ENCODE results near the gene TRA2A. TPM values are rescaled to one million over a fixed set of nuclear protein-coding genes. Genes with fewer than 3 reads are reported as not detected.
"Not testable (repeated sequence)": the region's sequence is repeated elsewhere in the genome, so short reads cannot be mapped to it uniquely, and the experiment has no call there.

Gene TRA2A
- total RNA-seq, 4 donors from 2014 or later: 31.7 to 199 (median 111) TPM

- 92 to 100% methylated on average over 3 to 7 of the region's 7 CpGs for WGBS, 2 donors (ENCODE audit: low coverage in 1 of 2)
- Histone ChIP-seq H3K36me3 (peaks cover 0 to 19% (median 0%) of the 10 kb centered on the region in 4 donors), H3K9me3 (no peaks in the 10 kb centered on the region), H3K27ac (no peak overlapping the region), H3K4me1 (peaks cover 5 to 64% (median 27%) of the 10 kb centered on the region in 4 donors), H3K27me3 (no peaks in the 10 kb centered on the region), H3K4me3 (no peak overlapping the region)
- intact Hi-C loops (cut with DNase I; ENCODE audit: low total_unique reads) (no loop called here), in situ Hi-C loops (cut with MboI; ENCODE audit: low pct_ligation_motif_present in 1 of 4, low pct_unique_long_range_greater_than_20kb in 1 of 4, low sequenced_read_pairs in 3 of 4) (no loop called here)
- TF ChIP-seq POLR2A (IDR thresholded peaks at IDR 0.05) (no peak), EP300 (IDR thresholded peaks at IDR 0.05; ENCODE audit: low read depth) (no peak), POLR2AphosphoS5 (IDR thresholded peaks at IDR 0.05) (no peak), CTCF (IDR thresholded peaks at IDR 0.05) (no peak)
- no peak for DNase-seq
These were observed 7.3 kb downstream of the TRA2A start for GRCh38 chr7:23524473-23524872.

- no peak for DNase-seq
- Histone ChIP-seq H3K36me3 (peaks cover 0 to 28% (median 1%) of the 10 kb centered on the region in 4 donors), H3K4me3 (no peak overlapping the region), H3K4me1 (peaks cover 0 to 55% (median 20%) of the 10 kb centered on the region in 4 donors), H3K9me3 (no peaks in the 10 kb centered on the region), H3K27ac (no peak overlapping the region), H3K27me3 (no peaks in the 10 kb centered on the region)
- intact Hi-C loops (cut with DNase I; ENCODE audit: low total_unique reads): no loop called here
- in situ Hi-C loops (cut with MboI; ENCODE audit: low pct_ligation_motif_present in 1 of 4, low pct_unique_long_range_greater_than_20kb in 1 of 4, low sequenced_read_pairs in 3 of 4): no loop called here
- TF ChIP-seq POLR2A (IDR thresholded peaks at IDR 0.05) (no peak), POLR2AphosphoS5 (IDR thresholded peaks at IDR 0.05) (no peak), CTCF (IDR thresholded peaks at IDR 0.05) (no peak), EP300 (IDR thresholded peaks at IDR 0.05; ENCODE audit: low read depth) (no peak)
- 38 to 48% methylated on average over 2 of the region's 2 CpGs for WGBS, 2 donors (ENCODE audit: low coverage in 1 of 2)
These were observed 8.2 kb downstream of the TRA2A start for GRCh38 chr7:23523486-23524075.

DNA sequence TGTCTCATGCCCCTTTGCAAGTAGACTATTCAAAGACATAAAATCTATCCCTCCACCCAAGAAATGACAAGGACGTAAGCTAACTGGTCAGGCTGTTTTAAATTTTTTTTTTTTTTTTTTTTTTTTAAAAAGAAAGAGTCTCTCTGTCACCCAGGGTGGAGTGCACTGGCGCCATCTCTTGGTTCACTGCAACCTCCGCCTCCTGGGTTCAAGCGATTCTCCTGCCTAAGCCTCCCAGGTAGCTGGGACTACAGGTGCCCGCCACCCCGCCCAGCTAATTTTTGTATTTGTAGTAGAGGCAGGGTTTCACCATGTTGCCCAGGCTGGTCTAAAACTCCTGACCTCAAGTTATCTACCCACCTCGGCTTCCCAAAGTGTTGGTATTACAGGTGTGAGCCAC is 11.2 kb downstream of the TRA2A start:
- in situ Hi-C loops (cut with MboI; ENCODE audit: low pct_ligation_motif_present in 1 of 4, low pct_unique_long_range_greater_than_20kb in 1 of 4, low sequenced_read_pairs in 3 of 4) (no loop called here), intact Hi-C loops (cut with DNase I; ENCODE audit: low total_unique reads) (no loop called here)
- no peak overlapping the region for H3K4me3 ChIP-seq
- H3K27me3 ChIP-seq: no peaks in the 10 kb centered on the region
- no peak for TF ChIP-seq EP300 (IDR thresholded peaks at IDR 0.05; ENCODE audit: low read depth)
- TF ChIP-seq CTCF (IDR thresholded peaks at IDR 0.05): no peak
- no peak for TF ChIP-seq POLR2A (IDR thresholded peaks at IDR 0.05)
- TF ChIP-seq POLR2AphosphoS5 (IDR thresholded peaks at IDR 0.05): no peak
- no peaks in the 10 kb centered on the region for H3K9me3 ChIP-seq
- 88 to 91% methylated on average over 1 to 7 of the region's 7 CpGs for WGBS, 2 donors (ENCODE audit: low coverage in 1 of 2)
- no peak for DNase-seq
- no peak overlapping the region for H3K27ac ChIP-seq
- H3K36me3 ChIP-seq: peaks cover 0 to 53% (median 15%) of the 10 kb centered on the region in 4 donors
- peaks cover 0 to 28% (median 5%) of the 10 kb centered on the region in 4 donors for H3K4me1 ChIP-seq

DNA sequence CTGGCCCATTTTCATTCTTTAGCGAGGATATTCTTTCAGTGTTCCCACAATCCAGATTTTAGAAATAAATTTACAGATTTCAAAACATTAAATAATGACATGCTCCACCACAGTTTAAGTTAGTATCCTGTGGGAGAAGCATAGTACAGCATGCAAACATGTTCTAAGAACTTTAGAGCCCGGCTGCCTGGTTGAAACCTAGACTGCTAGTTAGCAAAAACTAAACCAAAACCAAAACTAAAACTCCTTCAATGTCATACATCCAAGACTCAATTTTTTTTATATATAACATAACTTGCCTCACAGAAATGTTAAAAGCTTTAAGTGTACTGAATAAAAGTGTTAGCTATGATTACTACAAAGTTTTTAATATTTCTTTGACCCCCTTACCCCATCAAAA is 17.0 kb downstream of the TRA2A start:
- Histone ChIP-seq H3K9me3 (no peaks in the 10 kb centered on the region), H3K27me3 (no peaks in the 10 kb centered on the region), H3K27ac (no peak overlapping the region), H3K36me3 (peaks cover 0 to 79% (median 39%) of the 10 kb centered on the region in 4 donors), H3K4me1 (no peaks in the 10 kb centered on the region), H3K4me3 (no peak overlapping the region)
- intact Hi-C loops (cut with DNase I; ENCODE audit: low total_unique reads) (no loop called here), in situ Hi-C loops (cut with MboI; ENCODE audit: low pct_ligation_motif_present in 1 of 4, low pct_unique_long_range_greater_than_20kb in 1 of 4, low sequenced_read_pairs in 3 of 4) (no loop called here)
- WGBS, 2 donors (ENCODE audit: low coverage in 1 of 2): 80 to 86% methylated on average over 1 to 2 of the region's 2 CpGs
- DNase-seq: no peak
- TF ChIP-seq POLR2A (IDR thresholded peaks at IDR 0.05) (no peak), POLR2AphosphoS5 (IDR thresholded peaks at IDR 0.05) (no peak), EP300 (IDR thresholded peaks at IDR 0.05; ENCODE audit: low read depth) (no peak), CTCF (IDR thresholded peaks at IDR 0.05) (no peak)

DNA sequence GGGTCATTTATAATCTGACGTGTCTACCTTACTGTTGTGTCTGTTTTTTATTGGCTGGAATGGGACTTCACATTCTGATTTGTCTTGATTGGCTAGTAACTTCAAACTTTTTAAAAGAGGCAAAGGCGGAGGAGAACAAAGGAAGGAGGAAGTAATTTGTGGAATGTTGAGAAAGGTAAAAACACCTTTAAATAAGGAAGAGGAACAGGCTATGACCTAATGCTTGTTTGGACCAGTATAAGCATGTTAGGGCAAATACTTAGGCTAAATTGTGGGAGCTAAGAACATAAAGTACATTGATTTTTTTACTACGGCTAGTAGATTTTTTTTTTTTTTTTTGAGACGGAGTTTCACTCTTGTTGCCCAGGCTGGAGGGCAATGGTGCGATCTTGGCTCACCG is 18.0 kb downstream of the TRA2A start:
- H3K4me1 ChIP-seq; H3K4me3 ChIP-seq; H3K27ac ChIP-seq; DNase-seq; in situ Hi-C loops (cut with MboI; ENCODE audit: low pct_ligation_motif_present in 1 of 4, low pct_unique_long_range_greater_than_20kb in 1 of 4, low sequenced_read_pairs in 3 of 4); H3K9me3 ChIP-seq; intact Hi-C loops (cut with DNase I; ENCODE audit: low total_unique reads); H3K27me3 ChIP-seq: not testable (repeated sequence)
- peaks cover 0 to 83% (median 37%) of the 10 kb centered on the region in 4 donors for H3K36me3 ChIP-seq
- WGBS, 2 donors (ENCODE audit: low coverage in 1 of 2): 83 to 91% methylated on average over 6 of the region's 6 CpGs
